Lower leg skin (tissue), 4 donors: ENCODE results near the gene GMEB2. TPM values are rescaled to one million over a fixed set of nuclear protein-coding genes. Genes with fewer than 3 reads are reported as not detected.

Experiments used
- DNase-seq, 2 donors: peaks; one replicate each; pipeline ENCODE4 v3.0.0-alpha.2; 2019; ENCODE audit warnings: low spot score in 2 of 2
- H3K4me3 ChIP-seq: fragments of 200-600 bp; sonication (generic); 2 replicates; pipeline ENCODE4 v1.5.1; 2017; ENCODE audit warnings: mild to moderate bottlenecking, low read depth; ENCODE audit not compliant: poor library complexity, severe bottlenecking
- POLR2A ChIP-seq, 2 donors: fragments of 450-650 bp; IDR thresholded peaks; one replicate each; pipeline ENCODE4 v1.6.1; 2016 to 2017; ENCODE audit warnings: antibody characterized with exemption in 2 of 2, mild to moderate bottlenecking in 1 of 2, moderate library complexity in 1 of 2
- WGBS, 2 donors: methylation state at CpG; one replicate each; pipeline ENCODE4 v1.1.5; 2018; 5-methylcytosine and 5-hydroxymethylcytosine counted together
- intact Hi-C: fragments of 100-400 bp; cut with DNase I; formaldehyde crosslinking; loops from one replicate; pipeline ENCODE4 v1.15.0; 2023; ENCODE audit warnings: low total_unique reads
- total RNA-seq, 4 donors: library from RNA; depleted of rRNA; stranded (reverse); fragments of >200 nt; gene quantifications; one replicate each; pipeline ENCODE4 v1.1.0, GENCODE V29; 2016
- TF ChIP-seq, protein P1 (sequence below), 3 donors: fragments of 450-650 bp; IDR thresholded peaks; one replicate each; pipeline ENCODE4 v1.5.1; 2016; ENCODE audit warnings: antibody characterized with exemption in 3 of 3, mild to moderate bottlenecking in 3 of 3, moderate library complexity in 2 of 3

Gene GMEB2
- total RNA-seq, 4 donors from 2014 or later: 11.9 to 18.3 (median 13.7) TPM

DNA sequence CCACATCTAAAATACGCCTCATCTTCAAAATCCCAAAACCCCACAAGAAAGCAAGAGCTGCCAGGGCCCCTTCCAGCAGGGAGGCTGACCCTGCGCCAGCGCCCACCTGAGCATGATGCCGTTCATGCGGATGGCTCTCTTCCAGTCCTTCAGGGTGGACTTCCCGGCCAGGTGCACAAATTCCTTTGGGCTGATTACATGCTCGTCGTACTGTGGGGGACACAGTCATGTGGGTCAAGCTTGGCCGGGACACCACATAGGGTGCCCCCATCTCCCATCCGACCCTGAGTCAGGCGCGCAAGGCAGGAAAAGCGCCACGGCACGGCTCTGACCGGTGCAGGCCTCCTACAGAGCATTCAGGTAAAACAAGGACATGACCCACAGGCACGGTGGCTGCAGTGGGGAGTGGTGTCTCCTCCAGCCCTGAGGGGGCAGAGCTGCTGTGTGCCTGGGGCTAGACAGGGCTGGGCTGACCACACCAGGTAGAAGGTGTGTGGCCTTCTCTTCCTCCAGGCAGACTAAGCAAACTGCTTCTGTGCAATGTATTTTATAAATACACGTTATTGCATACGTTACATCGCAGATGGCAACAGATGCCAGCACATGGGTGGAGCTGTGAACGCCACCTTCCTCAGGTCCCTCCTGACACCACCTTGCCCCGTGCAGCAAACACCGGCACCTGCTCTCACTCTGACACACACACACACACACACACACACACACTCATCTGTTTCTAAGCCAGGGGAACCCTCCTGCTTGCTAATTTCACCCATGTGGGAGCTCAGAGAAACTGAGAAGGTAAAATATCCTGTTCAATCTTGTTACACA, 29.0 kb downstream of the GMEB2 start:
- DNase-seq: no peak
- WGBS, 2 donors: 87% methylated on average over 23 of the region's 23 CpGs
- no peak overlapping the region for H3K4me3 ChIP-seq
- intact Hi-C loops: no loop called here
- TF ChIP-seq, protein P1, sequence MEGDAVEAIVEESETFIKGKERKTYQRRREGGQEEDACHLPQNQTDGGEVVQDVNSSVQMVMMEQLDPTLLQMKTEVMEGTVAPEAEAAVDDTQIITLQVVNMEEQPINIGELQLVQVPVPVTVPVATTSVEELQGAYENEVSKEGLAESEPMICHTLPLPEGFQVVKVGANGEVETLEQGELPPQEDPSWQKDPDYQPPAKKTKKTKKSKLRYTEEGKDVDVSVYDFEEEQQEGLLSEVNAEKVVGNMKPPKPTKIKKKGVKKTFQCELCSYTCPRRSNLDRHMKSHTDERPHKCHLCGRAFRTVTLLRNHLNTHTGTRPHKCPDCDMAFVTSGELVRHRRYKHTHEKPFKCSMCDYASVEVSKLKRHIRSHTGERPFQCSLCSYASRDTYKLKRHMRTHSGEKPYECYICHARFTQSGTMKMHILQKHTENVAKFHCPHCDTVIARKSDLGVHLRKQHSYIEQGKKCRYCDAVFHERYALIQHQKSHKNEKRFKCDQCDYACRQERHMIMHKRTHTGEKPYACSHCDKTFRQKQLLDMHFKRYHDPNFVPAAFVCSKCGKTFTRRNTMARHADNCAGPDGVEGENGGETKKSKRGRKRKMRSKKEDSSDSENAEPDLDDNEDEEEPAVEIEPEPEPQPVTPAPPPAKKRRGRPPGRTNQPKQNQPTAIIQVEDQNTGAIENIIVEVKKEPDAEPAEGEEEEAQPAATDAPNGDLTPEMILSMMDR (IDR thresholded peaks at IDR 0.05): no peak
- no peak for TF ChIP-seq POLR2A (IDR thresholded peaks at IDR 0.05)

DNA sequence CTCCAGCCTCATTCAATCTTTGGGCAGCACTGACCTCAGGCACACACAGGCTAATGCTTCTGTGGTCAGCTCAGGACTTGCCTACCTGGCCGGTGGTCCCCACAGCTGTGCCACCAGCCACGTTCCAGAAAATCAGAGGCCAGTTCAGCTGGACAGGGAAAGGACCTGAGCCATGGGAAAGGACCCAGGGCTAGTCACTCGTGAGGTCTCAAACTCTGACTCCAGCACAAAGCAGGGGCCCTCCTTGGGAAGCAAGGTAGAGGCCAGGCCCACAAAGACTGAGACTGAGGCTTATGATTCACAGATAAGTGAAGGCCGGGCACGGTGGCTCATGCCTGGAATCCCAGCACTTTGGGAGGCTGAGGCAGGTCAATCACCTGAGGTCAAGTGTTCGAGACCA, 30.5 kb downstream of the GMEB2 start:
- H3K4me3 ChIP-seq: no peak overlapping the region
- WGBS, 2 donors: 83 to 94% methylated on average over 6 of the region's 6 CpGs
- intact Hi-C loops: no loop called here
- no peak for DNase-seq
- TF ChIP-seq, protein P1 (IDR thresholded peaks at IDR 0.05): no peak
- TF ChIP-seq POLR2A (IDR thresholded peaks at IDR 0.05): no peak

DNA sequence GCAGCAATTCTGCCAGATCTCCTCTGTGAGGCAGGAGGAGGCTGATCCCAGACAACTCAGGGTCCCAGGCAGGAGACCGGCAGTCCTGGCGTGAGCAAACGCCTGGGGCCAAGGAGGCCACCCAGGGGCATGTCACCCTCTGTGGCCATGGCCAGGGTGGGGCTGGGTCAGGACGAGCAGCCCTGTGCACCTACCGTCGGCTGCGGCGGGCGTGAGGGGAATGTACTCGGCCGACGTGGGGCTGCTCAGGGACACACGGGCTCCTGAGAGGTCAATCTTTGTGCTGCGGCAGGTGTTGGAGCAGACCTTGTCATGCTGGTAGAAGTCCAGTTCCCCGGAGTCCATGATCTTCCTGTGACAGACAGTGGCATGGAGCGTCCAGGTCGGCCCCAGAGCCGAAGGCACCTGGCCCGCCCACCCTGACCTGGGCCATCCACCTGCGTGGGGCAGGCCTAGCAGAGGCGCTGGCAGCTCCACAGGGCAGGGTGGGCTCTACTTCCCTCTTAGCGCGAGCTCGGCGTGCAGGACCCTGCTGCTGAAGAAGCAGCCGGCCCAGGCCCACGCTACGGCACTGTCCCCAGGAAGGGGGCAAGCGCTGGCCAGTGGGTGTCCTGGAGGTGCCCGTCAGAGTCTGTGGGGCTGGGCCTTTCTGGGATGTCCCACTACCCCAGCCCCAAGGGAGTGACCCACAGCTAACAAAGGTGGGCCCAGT, 31.3 kb downstream of the GMEB2 start:
- TF ChIP-seq, protein P1 (IDR thresholded peaks at IDR 0.05): no peak
- no peak for TF ChIP-seq POLR2A (IDR thresholded peaks at IDR 0.05)
- WGBS, 2 donors: 88 to 93% methylated on average over 23 to 30 of the region's 30 CpGs
- no peak for DNase-seq
- no peak overlapping the region for H3K4me3 ChIP-seq
- intact Hi-C loops: no loop called here

DNA sequence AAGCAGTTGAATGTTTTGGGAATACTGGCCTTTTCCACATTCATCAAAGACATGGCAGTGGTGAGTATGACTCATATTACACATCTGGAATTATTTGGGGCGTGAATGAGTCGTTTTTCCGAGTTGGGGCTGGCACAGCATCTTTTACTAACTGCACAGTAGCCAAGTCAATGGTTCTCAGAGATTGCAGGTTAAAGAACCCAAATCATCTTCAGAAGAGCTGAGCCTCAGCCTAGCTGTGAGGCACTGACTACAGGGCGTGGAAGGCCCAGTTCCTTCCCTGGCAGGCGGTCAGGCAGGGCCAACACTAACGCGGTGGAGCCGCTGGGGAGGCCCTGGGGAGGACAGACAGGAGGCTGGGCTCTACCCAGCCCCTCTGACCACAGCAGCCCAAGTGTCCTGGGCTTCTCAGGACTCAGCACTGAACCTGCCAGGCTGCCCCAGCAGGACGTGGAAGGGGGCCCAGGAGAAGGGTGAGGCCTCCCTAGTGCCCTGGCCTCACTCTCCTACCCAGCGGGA, 32.8 kb downstream of the GMEB2 start:
- intact Hi-C loops: no loop called here
- TF ChIP-seq, protein P1 (IDR thresholded peaks at IDR 0.05): no peak
- TF ChIP-seq POLR2A (IDR thresholded peaks at IDR 0.05): no peak
- WGBS, 2 donors: 55 to 68% methylated on average over 10 of the region's 10 CpGs
- no peak for DNase-seq
- H3K4me3 ChIP-seq: no peak overlapping the region

DNA sequence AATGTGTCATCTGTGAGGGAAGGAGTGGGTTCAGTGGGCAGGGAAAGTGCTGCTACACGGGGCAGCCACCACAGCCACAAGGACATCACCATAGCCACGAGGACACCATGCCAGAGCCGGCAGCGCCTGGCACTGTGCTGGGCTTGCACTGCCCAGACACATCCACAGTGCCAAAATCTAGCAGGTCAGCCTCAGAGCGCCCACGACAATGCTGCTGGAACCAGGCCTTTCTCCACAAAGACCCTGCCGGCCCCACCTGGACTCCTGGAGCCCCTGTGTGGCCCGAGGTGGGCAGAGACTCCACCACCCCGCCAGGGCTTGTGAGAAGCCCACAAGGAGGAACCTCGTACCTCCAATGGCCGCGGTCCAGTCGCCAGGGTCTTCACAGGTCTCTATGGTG, 34.2 kb downstream of the GMEB2 start:
- TF ChIP-seq, protein P1 (IDR thresholded peaks at IDR 0.05): no peak
- no peak for TF ChIP-seq POLR2A (IDR thresholded peaks at IDR 0.05)
- intact Hi-C loops: no loop called here
- WGBS, 2 donors: 92 to 93% methylated on average over 9 to 13 of the region's 13 CpGs

More for the DNA sequence above, 34.2 kb downstream of the GMEB2 start:
- DNase-seq: no peak
- no peak overlapping the region for H3K4me3 ChIP-seq
